GM19455 (cell line): ENCODE data around the gene CACNB2.
"Not testable (repeated sequence)": the region's sequence is repeated elsewhere in the genome, so short reads cannot be mapped to it uniquely, and the experiment has no call there.

Source experiments
- ATAC-seq: cut with Tn5 transposase; IDR thresholded peaks from one replicate; pipeline ENCODE4 v1.9.1; 2021; ENCODE audit not compliant: unreplicated experiment

CACNB2 gene

GRCh38 chr10:18196806-18197550 is 56.8 kb downstream of the CACNB2 start:
- no peak for ATAC-seq

DNA sequence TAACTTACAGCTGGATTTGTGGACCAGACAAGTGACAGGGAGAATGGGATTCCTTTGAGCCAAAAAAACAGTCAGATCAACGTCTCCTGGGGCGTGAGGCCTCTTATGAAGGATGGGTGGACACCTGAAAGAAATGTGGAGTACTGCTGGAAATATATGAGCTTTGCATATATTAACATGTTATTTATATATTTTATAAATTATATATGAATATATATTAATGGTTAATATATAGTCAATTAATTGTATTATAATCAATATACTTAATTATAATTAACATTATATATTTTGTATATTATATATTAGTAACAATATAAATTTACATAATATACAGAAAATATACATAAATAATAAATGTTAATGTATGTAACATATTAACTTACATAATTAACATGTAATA is 57.5 kb downstream of the CACNB2 start:
- no peak for ATAC-seq

- no peak for ATAC-seq
Measured at GRCh38 chr10:18201877-18202276, 61.7 kb downstream of the CACNB2 start.

- no peak for ATAC-seq
Measured at GRCh38 chr10:18202680-18203460, 62.6 kb downstream of the CACNB2 start.

GRCh38 chr10:18203471-18203870 is 63.2 kb downstream of the CACNB2 start:
- ATAC-seq, result no peak

DNA sequence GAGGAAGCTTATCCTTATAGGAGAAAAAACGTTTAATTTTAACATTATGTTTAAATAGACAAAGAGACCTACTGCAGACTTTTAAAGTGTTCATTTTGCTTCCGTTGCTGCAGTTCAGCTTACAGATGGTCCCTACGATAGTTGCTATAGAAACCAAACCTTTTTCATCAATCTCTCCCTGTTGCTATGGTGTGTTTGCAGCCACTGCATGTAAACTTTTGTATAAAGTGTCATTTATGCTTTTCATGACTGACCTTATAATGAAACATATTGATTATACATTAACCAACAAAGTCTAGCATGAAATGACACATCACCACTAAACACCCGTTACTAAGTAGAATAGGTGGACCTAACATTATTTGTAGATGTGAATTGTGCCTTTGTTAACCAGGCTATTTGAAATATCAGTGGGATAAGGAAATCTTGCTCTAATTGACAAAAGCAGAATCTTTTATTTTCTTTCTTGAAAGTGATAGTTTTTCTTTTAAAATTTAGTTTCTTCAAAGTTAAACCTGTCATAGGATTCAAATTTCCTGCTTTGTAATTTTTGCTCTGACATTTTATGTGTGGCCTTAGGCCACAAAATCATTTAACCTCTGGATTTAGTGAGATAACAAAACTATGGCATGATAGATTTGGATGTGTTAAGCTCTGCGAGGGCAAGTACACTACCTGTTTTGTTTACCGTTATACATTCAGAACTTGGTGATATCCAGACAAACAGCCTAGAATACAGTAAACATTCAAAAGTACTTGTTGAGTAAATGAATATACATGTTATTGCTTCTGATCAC is 64.0 kb downstream of the CACNB2 start:
- ATAC-seq, result no peak

- no peak for ATAC-seq
Measured at GRCh38 chr10:18205098-18205834, 65.0 kb downstream of the CACNB2 start.

DNA sequence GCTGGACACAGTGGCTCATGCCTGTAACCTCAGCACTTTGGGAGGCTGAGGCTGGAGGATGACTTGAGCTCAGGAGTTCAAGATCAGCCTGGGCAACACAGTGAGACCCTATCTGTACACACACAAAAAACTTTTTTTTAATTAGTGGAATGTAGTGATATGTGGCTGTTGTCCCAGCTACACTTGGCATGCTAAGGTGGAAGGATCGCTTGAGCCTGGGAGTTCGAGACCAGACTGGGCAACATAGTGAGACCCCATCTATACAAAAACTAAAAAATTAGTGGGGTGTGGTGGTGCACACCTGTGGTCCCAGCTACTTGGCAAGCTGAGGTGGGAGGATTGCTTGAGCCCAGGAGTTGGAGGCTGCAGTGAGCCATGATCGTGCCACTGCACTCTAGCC is 68.0 kb downstream of the CACNB2 start:
- not testable (repeated sequence) for ATAC-seq

- no peak for ATAC-seq
Measured at GRCh38 chr10:18209241-18209640, 69.0 kb downstream of the CACNB2 start.

DNA sequence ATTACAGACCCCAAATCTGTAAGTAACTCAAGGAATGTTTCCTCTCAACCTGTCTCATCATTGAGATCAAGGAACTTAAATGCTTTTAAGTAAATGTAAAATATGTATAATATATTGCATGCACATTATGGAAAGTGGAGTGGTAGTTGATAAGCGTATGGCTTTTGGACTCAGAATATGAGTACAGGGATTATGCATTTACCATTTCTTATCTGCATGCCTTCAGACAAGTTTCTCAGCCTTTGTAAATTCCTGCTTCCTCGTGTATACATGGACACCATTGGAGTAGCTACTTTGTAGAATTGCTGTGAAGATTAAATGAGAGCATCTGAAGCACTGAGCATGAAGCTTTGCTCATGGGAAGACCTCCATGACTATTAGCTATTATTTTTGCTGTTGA is 70.5 kb downstream of the CACNB2 start:
- ATAC-seq, result no peak

DNA sequence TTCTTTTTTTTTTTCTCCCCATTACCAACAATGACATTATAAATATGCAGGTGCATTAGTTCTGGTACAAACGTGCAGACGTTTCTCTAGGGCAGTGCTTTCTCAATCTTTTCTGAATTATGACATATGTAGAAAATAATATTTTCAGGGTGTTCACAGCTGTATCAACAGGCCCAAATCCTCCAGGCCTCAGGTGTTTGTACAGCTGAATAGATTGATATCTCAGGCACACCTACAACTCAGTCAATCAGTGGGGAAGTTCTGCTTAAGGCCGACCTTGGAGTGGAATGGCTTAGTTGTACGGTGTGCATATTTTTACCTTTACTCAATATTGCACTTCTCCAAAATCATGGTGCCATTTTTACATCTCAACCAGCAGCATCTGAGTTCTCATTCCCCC is 71.6 kb downstream of the CACNB2 start:
- ATAC-seq, result no peak

DNA sequence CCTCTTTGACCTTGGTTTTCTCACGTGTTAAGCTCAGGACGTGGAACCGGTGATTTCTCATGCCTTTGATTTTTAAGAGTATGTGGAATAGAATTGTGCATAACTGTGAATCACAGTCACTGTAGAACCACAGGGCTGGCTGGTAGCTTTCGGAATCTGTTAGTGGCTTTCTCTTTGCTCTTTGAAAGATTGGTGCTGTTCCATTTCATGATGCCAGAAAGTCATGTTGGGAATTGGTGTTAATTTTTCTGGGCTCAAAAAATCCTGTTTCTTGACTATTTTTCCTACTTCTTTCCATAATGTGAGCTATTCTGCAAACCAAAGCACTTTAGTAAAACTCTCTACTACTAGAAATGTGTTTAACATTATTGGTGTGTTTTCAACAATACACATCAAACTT is 73.0 kb downstream of the CACNB2 start:
- no peak for ATAC-seq

DNA sequence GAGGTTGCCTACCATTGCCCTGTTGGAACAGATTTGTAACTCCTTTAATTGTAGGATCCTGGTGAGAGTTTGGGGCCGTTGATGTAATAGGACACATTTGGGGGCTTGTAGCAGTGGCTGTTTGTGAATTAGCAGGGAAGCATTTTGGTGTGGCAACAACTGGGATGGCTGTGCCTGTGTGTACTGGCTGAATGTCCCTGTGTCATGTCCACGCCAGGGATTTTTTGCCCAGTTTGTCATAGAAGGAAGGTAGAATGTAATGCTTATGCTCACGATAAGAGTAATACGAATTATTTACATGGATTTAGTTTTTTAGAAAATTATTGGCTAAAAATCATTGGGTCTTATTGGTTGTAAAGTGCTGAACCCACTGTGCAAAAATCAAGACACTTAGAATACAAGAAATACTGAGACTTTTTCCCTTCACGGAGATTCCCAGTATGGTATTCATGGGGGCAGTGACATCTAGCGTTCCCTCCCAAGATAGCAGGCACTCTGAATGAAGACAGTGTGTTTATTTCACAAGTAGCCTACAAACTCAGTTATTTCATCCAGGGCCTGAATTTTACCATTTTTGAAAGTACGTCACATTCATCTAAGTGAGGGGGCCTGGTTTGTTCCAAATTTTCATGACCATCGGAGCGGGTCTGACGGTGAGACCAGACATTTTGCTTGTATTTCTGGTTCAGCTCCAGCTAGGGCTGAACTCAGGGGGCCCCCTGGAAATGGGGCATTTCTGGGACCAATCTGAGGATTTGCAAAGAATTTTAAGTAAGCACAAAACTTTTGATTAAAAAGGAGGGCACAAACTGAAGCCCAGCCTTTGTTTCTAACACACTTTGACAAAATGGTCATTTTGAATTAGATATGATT is 74.7 kb downstream of the CACNB2 start:
- no peak for ATAC-seq

GRCh38 chr10:18216482-18216881 is 76.3 kb downstream of the CACNB2 start:
- no peak for ATAC-seq

- no peak for ATAC-seq
Measured at GRCh38 chr10:18217577-18217976, 77.4 kb downstream of the CACNB2 start.

DNA sequence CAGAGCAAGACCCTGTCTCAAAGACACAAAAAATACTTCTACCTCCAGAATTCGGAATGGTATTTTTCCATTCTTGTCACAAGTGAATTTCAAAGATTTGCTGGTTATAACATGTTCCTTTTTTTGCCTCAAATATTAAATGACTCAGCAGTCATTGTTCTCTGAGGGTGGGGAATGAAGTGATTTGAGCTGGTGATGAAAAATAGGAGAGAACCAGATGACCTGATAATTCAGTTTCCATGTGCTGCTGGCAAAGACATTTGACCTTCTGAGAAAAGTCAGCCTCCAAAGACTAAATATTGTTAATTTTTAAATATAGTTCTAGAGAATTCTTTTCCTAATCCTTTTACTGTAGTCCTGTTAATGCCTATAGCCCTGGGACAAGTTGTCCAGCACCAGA is 78.9 kb downstream of the CACNB2 start:
- ATAC-seq, result no peak

GRCh38 chr10:18221123-18221522 is 80.9 kb downstream of the CACNB2 start:
- ATAC-seq, result no peak

DNA sequence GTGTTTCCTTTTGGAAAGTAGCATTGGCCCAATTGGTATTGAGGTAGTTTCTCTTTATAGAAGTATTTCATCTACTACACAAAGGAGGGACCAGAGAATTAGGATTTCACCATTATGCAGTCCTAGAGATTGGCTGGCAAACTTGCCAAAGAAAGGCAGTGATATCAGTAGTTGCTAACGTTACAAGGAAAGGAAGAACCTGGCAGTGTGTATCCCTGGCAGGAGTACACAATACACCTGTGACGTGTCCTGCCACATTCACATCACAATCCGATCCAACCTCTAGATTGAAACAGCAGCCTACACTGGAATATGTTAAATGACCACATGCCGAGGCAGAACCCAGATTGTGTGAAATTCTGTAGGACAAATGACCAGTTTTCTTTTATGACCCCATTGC is 81.7 kb downstream of the CACNB2 start:
- ATAC-seq, result no peak

GRCh38 chr10:18222866-18223265 is 82.6 kb downstream of the CACNB2 start:
- ATAC-seq, result no peak

DNA sequence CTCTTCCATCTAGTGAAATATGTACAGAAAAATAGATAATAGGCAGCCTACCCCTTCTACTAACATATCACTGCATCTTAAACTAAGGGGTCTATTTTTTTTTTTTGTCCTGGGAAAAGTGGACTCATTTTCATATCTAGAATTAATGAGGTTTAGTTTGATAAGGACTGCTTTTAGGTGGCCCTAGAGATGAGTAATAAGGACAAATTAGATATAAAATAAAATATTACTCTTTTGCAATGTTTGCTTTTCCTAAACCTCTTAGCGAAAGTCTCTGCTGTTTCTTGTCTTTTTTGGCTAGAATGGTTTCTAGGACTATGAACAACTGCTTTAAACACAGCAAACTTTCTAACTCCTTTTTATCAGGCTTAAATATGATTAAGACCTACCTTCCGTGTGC is 83.7 kb downstream of the CACNB2 start:
- ATAC-seq, result no peak
